Calu3 (cell line): ENCODE results near the gene GDNF. TPM values are rescaled to one million over a fixed set of nuclear protein-coding genes. Genes with fewer than 3 reads are reported as not detected.

Source experiments
- BruUV-seq: library from RNA; stranded (reverse); fragments of 400-500 nt; replicated peaks from 2 replicates; lab custom pipeline; 2021; lab: Mats Ljungman, UMichigan
- CTCF ChIA-PET: fragments of 300-600 bp; sonication (Branson Sonifier 250); formaldehyde crosslinking; loops from one replicate; lab custom pipeline; 2022; ENCODE audit warnings: antibody characterized with exemption; lab: Charles Lee
- DNase-seq: peaks from one replicate; pipeline ENCODE4 v3.0.0; 2022
- H3K27ac Mint-ChIP-seq: one replicate; pipeline ENCODE4 v1.8.0; 2022; ENCODE audit warnings: mixed read lengths; ENCODE audit not compliant: unreplicated experiment
- H3K27me3 Mint-ChIP-seq: one replicate; pipeline ENCODE4 v1.8.0; 2022; ENCODE audit warnings: mixed read lengths; ENCODE audit not compliant: unreplicated experiment
- H3K36me3 Mint-ChIP-seq: one replicate; pipeline ENCODE4 v1.8.0; 2022; ENCODE audit warnings: mild to moderate bottlenecking, moderate library complexity, mixed read lengths; ENCODE audit not compliant: insufficient read depth, unreplicated experiment
- H3K4me1 Mint-ChIP-seq: one replicate; pipeline ENCODE4 v1.8.0; 2022; ENCODE audit warnings: mild to moderate bottlenecking, low read depth, mixed read lengths; ENCODE audit not compliant: unreplicated experiment
- H3K4me3 Mint-ChIP-seq: one replicate; pipeline ENCODE4 v1.8.0; 2022; ENCODE audit warnings: mild to moderate bottlenecking, low read depth, moderate library complexity, mixed read lengths; ENCODE audit not compliant: unreplicated experiment
- H3K9me3 Mint-ChIP-seq: one replicate; pipeline ENCODE4 v1.8.0; 2022; ENCODE audit warnings: low read depth, mixed read lengths; ENCODE audit not compliant: unreplicated experiment
- intact Hi-C: fragments of 100-400 bp; cut with micrococcal nuclease; formaldehyde crosslinking; loops from one replicate; pipeline ENCODE4 v1.10.0; 2022; ENCODE audit not compliant: unreplicated experiment
- total RNA-seq: library from RNA; stranded (reverse); gene quantifications from 2 replicates; pipeline ENCODE4 v1.2.3, GENCODE V29; 2022
- TF ChIP-seq, protein P1 (sequence below): fragments of 200-600 bp; IDR thresholded peaks from one replicate; pipeline ENCODE4 v1.8.0; 2022; ENCODE audit warnings: antibody characterized with exemption; ENCODE audit not compliant: unreplicated experiment

The GDNF gene
- total RNA-seq, 1 experiment from 2014 or later, result not detected

- CTCF ChIA-PET, result no interaction called here
- TF ChIP-seq, protein P1, sequence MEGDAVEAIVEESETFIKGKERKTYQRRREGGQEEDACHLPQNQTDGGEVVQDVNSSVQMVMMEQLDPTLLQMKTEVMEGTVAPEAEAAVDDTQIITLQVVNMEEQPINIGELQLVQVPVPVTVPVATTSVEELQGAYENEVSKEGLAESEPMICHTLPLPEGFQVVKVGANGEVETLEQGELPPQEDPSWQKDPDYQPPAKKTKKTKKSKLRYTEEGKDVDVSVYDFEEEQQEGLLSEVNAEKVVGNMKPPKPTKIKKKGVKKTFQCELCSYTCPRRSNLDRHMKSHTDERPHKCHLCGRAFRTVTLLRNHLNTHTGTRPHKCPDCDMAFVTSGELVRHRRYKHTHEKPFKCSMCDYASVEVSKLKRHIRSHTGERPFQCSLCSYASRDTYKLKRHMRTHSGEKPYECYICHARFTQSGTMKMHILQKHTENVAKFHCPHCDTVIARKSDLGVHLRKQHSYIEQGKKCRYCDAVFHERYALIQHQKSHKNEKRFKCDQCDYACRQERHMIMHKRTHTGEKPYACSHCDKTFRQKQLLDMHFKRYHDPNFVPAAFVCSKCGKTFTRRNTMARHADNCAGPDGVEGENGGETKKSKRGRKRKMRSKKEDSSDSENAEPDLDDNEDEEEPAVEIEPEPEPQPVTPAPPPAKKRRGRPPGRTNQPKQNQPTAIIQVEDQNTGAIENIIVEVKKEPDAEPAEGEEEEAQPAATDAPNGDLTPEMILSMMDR, result no peak
- H3K9me3 Mint-ChIP-seq, result no peaks in the 10 kb centered on the region
- no peak overlapping the region for H3K27ac Mint-ChIP-seq
- H3K36me3 Mint-ChIP-seq, result no peaks in the 10 kb centered on the region
- no TSS peak for BruUV-seq
- DNase-seq, result no peak
- no peaks in the 10 kb centered on the region for H3K4me1 Mint-ChIP-seq
- H3K4me3 Mint-ChIP-seq, result no peak overlapping the region
- peaks cover 70% of the 10 kb centered on the region for H3K27me3 Mint-ChIP-seq
- intact Hi-C loops, result no loop called here
Observed at GRCh38 chr5:37825334-37825915, 14.4 kb downstream of the GDNF start.

GRCh38 chr5:37823433-37824152 lies 16.2 kb downstream of the GDNF start:
- CTCF ChIA-PET, result no interaction called here
- Mint-ChIP-seq H3K27ac (no peak overlapping the region), H3K4me1 (no peaks in the 10 kb centered on the region), H3K27me3 (peaks cover 51% of the 10 kb centered on the region), H3K9me3 (no peaks in the 10 kb centered on the region), H3K36me3 (no peaks in the 10 kb centered on the region), H3K4me3 (no peak overlapping the region)
- intact Hi-C loops, result no loop called here
- no peak for DNase-seq
- TF ChIP-seq, protein P1, result no peak
- no TSS peak for BruUV-seq

GRCh38 chr5:37816883-37817282 lies 23.0 kb downstream of the GDNF start:
- Mint-ChIP-seq H3K36me3 (no peaks in the 10 kb centered on the region), H3K4me3 (no peak overlapping the region), H3K4me1 (no peaks in the 10 kb centered on the region), H3K27me3 (peaks cover 13% of the 10 kb centered on the region), H3K9me3 (no peaks in the 10 kb centered on the region), H3K27ac (no peak overlapping the region)
- no TSS peak for BruUV-seq
- intact Hi-C loops, result no loop called here
- DNase-seq, result no peak
- TF ChIP-seq, protein P1, result no peak
- CTCF ChIA-PET, result no interaction called here

DNA sequence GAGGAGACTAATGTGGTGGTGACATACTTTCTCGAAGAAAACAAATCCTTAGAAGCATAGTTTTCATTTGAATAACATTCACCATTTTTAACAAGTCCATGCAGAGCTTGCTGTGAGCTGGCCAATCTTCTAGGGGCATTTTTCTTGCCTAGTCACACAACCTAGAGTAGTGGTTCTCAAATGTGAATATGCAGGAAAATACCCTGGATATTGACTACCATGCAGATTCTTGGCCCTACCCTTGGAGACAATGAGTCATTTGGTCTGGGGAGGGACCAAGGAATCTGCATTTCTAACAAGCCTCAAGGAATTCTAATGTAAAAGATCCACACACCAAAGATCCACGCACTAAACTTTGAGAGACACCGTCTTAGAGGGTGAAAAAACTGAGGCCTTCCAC lies 23.5 kb downstream of the GDNF start:
- Mint-ChIP-seq H3K9me3 (no peaks in the 10 kb centered on the region), H3K27ac (no peak overlapping the region), H3K4me1 (no peaks in the 10 kb centered on the region), H3K36me3 (no peaks in the 10 kb centered on the region), H3K4me3 (no peak overlapping the region), H3K27me3 (peaks cover 13% of the 10 kb centered on the region)
- BruUV-seq, result no TSS peak
- no peak for DNase-seq
- intact Hi-C loops, result no loop called here
- TF ChIP-seq, protein P1, result no peak
- CTCF ChIA-PET, result no interaction called here
